Suprapubic skin (tissue), 4 donors: ENCODE measurements around the gene ZDHHC14. TPM values are rescaled to one million over a fixed set of nuclear protein-coding genes. Genes with fewer than 3 reads are reported as not detected.

Experiments used
- DNase-seq, 2 donors: peaks; one replicate each; pipeline ENCODE4 v3.0.0-alpha.2; 2019; ENCODE audit warnings: low spot score in 2 of 2
- H3K27ac ChIP-seq: fragments of 200-600 bp; sonication (generic); one replicate; pipeline ENCODE4 v1.5.1; 2019
- H3K27me3 ChIP-seq: fragments of 200-600 bp; sonication (generic); one replicate; pipeline ENCODE4 v1.5.1; 2019
- H3K36me3 ChIP-seq: fragments of 200-600 bp; sonication (generic); one replicate; pipeline ENCODE4 v1.5.1; 2019
- H3K4me1 ChIP-seq: fragments of 200-600 bp; sonication (generic); one replicate; pipeline ENCODE4 v1.5.1; 2019
- H3K4me3 ChIP-seq: fragments of 200-600 bp; sonication (generic); one replicate; pipeline ENCODE4 v1.5.1; 2019; ENCODE audit warnings: mild to moderate bottlenecking
- H3K9me3 ChIP-seq: fragments of 200-600 bp; sonication (generic); one replicate; pipeline ENCODE4 v1.5.1; 2019
- CTCF ChIP-seq, 2 donors: fragments of 200-600 bp in 1 of 2; fragments of 450-650 bp in 1 of 2; sonication (generic) in 1 of 2; IDR thresholded peaks; one replicate each; pipeline ENCODE4 v1.5.1; 2016 to 2019; ENCODE audit warnings: antibody characterized with exemption in 2 of 2, mild to moderate bottlenecking in 1 of 2, moderate library complexity in 1 of 2
- EP300 ChIP-seq: sonication (generic); formaldehyde crosslinking; IDR thresholded peaks from one replicate; pipeline ENCODE4 v1.6.1; 2017; ENCODE audit warnings: antibody characterized with exemption
- POLR2A ChIP-seq, 2 donors: fragments of 450-650 bp; IDR thresholded peaks; one replicate each; pipeline ENCODE4 v1.6.1; 2017; ENCODE audit warnings: antibody characterized with exemption in 2 of 2, mild to moderate bottlenecking in 2 of 2, moderate library complexity in 2 of 2
- POLR2AphosphoS5 ChIP-seq, 3 donors: sonication (generic); formaldehyde crosslinking; IDR thresholded peaks; one replicate each; pipeline ENCODE4 v1.6.1; 2017; ENCODE audit warnings: antibody characterized with exemption in 3 of 3
- WGBS: methylation state at CpG from one replicate; pipeline ENCODE4 v1.1.5; 2018; 5-methylcytosine and 5-hydroxymethylcytosine counted together
- total RNA-seq, 4 donors: library from RNA; depleted of rRNA; stranded (reverse); fragments of >200 nt; gene quantifications; one replicate each; pipeline ENCODE4 v1.1.0, GENCODE V29; 2016

Gene ZDHHC14
- total RNA-seq, 4 donors from 2014 or later = 4.3 to 9.9 (median 7.7) TPM

DNA sequence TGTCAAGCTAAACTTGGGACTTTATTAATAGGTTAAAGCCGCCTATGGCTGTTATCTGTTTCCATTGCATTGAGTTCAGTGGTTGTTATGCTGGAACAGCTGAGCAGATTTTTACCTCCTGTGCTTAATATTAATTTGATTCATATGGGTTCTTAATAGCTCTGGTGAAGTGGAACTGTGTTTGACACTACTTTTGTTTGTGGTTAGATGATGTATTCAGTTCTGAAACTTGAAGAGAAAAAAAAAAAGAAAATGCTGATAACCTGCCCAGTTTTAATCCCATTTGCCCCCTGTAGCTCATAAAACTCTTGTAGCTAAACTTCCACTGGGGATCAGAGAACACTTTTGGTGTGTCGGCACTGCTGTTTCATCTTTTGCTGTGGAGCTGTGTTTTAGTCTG, 117.8 kb downstream of the ZDHHC14 start:
- H3K36me3 ChIP-seq = no peaks in the 10 kb centered on the region
- DNase-seq = no peak
- H3K4me1 ChIP-seq = peaks cover 5% of the 10 kb centered on the region
- no peaks in the 10 kb centered on the region for H3K27me3 ChIP-seq
- no peak overlapping the region for H3K27ac ChIP-seq
- H3K9me3 ChIP-seq = no peaks in the 10 kb centered on the region
- 82% methylated on average over 2 of the region's 2 CpGs for whole genome bisulfite sequencing
- TF ChIP-seq POLR2A (IDR thresholded peaks at IDR 0.05) (no peak), CTCF (IDR thresholded peaks at IDR 0.05) (no peak), EP300 (no peak), POLR2AphosphoS5 (IDR thresholded peaks at IDR 0.05) (no peak)
- H3K4me3 ChIP-seq = no peak overlapping the region

DNA sequence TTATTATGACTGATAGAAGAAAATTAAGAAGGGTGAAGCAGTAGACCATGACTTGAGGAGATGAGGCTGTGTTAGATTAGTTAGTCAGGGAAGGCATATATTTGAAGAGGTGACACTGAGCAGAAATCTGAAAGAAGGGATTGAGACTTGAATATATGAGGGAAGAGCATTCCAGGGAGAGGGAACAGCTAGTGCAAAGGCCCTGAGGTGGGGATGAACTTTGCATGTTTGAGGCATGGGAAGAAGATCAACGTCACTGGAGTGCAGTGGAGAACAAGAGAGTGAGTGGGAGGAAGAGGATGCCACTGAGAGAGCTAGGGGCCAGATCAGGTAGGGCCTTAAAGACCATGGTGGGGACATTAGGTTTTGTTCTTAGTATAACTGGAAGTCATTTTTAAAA, 119.0 kb downstream of the ZDHHC14 start:
- Histone ChIP-seq H3K27me3 (no peaks in the 10 kb centered on the region), H3K4me3 (no peak overlapping the region), H3K4me1 (peaks cover 5% of the 10 kb centered on the region), H3K9me3 (no peaks in the 10 kb centered on the region), H3K27ac (no peak overlapping the region), H3K36me3 (no peaks in the 10 kb centered on the region)
- no peak for DNase-seq
- TF ChIP-seq EP300 = no peak
- no peak for TF ChIP-seq POLR2AphosphoS5 (IDR thresholded peaks at IDR 0.05)
- TF ChIP-seq CTCF (IDR thresholded peaks at IDR 0.05) = no peak
- no peak for TF ChIP-seq POLR2A (IDR thresholded peaks at IDR 0.05)
- 94% methylated on average over 1 of the region's 1 CpG for WGBS

DNA sequence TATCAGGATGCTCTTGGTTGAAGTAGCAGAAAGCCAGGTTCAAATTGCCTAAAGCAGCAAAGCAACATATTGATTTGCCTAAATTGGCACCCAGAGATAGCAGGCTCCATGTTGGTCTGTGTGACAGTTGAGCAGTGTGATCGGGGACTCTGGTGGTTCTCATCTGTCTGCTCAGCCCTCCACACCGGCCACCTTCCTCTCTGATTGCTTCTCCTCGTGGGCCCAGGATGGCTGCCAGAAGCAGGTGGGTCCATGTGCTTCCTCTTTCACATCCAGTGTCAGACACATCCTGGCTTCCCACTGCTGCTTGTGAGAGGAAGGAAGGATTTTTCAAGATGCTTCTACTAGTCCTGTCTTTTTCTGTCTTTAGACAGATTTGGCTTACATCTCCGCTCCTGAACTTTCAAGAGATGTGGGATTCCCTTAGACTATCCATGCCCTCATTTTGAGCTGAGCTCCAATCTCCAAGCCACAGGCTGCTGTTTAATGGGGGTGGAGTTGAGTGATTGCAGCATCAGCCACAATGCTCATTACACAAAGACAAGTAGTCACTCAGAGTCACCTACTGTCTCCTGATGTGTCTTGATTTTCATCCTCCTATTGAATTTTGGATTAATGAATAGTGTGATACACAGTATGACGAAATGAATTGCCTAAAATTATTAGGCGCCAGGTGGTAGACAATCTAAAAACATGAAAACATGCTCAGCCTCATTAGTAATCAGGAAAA, 122.2 kb downstream of the ZDHHC14 start:
- Histone ChIP-seq H3K9me3 (peaks cover 10% of the 10 kb centered on the region), H3K36me3 (no peaks in the 10 kb centered on the region), H3K4me3 (no peak overlapping the region), H3K4me1 (peaks cover 5% of the 10 kb centered on the region), H3K27me3 (no peaks in the 10 kb centered on the region), H3K27ac (no peak overlapping the region)
- WGBS = 85% methylated on average over 6 of the region's 6 CpGs
- no peak for DNase-seq
- TF ChIP-seq EP300 (no peak), POLR2A (IDR thresholded peaks at IDR 0.05) (no peak), POLR2AphosphoS5 (IDR thresholded peaks at IDR 0.05) (no peak), CTCF (IDR thresholded peaks at IDR 0.05) (no peak)

DNA sequence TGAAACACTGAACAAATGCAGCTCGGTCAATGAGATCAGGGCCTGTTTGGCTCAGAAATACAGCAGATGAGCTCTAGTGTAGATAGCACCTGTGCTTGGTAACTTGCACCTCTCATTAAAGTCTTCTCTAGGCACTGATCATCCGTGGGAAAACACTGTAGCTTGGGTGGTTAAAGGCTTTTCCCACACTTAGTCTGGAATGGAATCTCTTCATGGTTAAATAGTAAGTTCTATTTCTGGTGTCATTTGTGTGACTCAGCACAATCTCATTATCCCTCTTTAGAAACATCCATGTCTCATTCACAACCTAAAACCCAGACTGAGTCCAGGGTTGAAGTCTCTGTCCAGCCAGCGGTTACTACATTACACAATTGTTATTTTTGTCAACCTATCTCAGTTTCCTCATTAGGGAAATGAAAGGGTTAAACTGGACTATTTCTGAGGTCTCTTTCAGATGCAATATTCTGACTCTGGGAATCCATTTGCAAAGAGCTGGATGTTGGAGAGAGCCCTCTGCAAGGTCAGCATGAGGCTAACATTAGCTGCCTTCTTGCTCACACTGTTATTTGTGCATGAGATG, 125.0 kb downstream of the ZDHHC14 start:
- Histone ChIP-seq H3K4me1 (peaks cover 5% of the 10 kb centered on the region), H3K36me3 (no peaks in the 10 kb centered on the region), H3K27ac (no peak overlapping the region), H3K27me3 (no peaks in the 10 kb centered on the region), H3K4me3 (no peak overlapping the region), H3K9me3 (peaks cover 10% of the 10 kb centered on the region)
- no peak for TF ChIP-seq EP300
- no peak for TF ChIP-seq POLR2A (IDR thresholded peaks at IDR 0.05)
- TF ChIP-seq CTCF (IDR thresholded peaks at IDR 0.05) = no peak
- TF ChIP-seq POLR2AphosphoS5 (IDR thresholded peaks at IDR 0.05) = no peak
- WGBS = 95% methylated on average over 3 of the region's 3 CpGs
- DNase-seq = no peak

- Histone ChIP-seq H3K36me3 (no peaks in the 10 kb centered on the region), H3K4me3 (no peak overlapping the region)
- no peak for DNase-seq
These were observed 129.6 kb downstream of the ZDHHC14 start for GRCh38 chr6:157510323-157511188.

More at GRCh38 chr6:157510323-157511188, 129.6 kb downstream of the ZDHHC14 start:
- peaks cover 10% of the 10 kb centered on the region for H3K9me3 ChIP-seq
- H3K27me3 ChIP-seq = no peaks in the 10 kb centered on the region
- 84% methylated on average over 24 of the region's 24 CpGs for WGBS
- no peak overlapping the region for H3K27ac ChIP-seq
- no peaks in the 10 kb centered on the region for H3K4me1 ChIP-seq
- no peak for TF ChIP-seq POLR2AphosphoS5 (IDR thresholded peaks at IDR 0.05)
- TF ChIP-seq EP300 = no peak
- no peak for TF ChIP-seq POLR2A (IDR thresholded peaks at IDR 0.05)
- no peak for TF ChIP-seq CTCF (IDR thresholded peaks at IDR 0.05)
